K562 (cell line): ENCODE data around the gene MOCS3. TPM values are rescaled to one million over a fixed set of nuclear protein-coding genes. Genes with fewer than 3 reads are reported as not detected.

Experiments
- ASH1L ChIP-seq: fragments of 450-650 bp; IDR thresholded peaks from 2 replicates; pipeline ENCODE4 v1.6.1; 2018; ENCODE audit warnings: borderline replicate concordance, mild to moderate bottlenecking, low read depth; ENCODE audit not compliant: partially characterized antibody
- BHLHE40 ChIP-seq: IDR thresholded peaks from 2 replicates; pipeline ENCODE4 v1.6.1; 2011; ENCODE audit warnings: low read length, improper control_type of control experiment
- CBX1 ChIP-seq: sonication (generic); IDR thresholded peaks from 2 replicates; pipeline ENCODE4 v1.6.1; 2016; ENCODE audit warnings: antibody characterized with exemption, low read depth, mild to moderate bottlenecking
- CC2D1A ChIP-seq: fragments of 450-650 bp; IDR thresholded peaks from 2 replicates; pipeline ENCODE4 v1.6.1; 2017; ENCODE audit warnings: mild to moderate bottlenecking
- CEBPB ChIP-seq: fragments of 450-650 bp; IDR thresholded peaks from 2 replicates; pipeline ENCODE4 v1.6.1; 2016; ENCODE audit warnings: missing genetic modification characterization, missing compliant biosample characterization
- ETV1 ChIP-seq: fragments of 450-650 bp; conservative IDR thresholded peaks from 2 replicates; pipeline ENCODE4 v1.6.1; 2016; ENCODE audit warnings: missing genetic modification characterization, control low read depth, low read depth, missing compliant biosample characterization
- FOXK2 ChIP-seq, 2 experiments: fragments of 450-650 bp; IDR thresholded peaks in 1 of 2; conservative IDR thresholded peaks in 1 of 2; 2 replicates each; pipeline ENCODE4 v1.6.1; 2016; ENCODE audit warnings: low read depth in 2 of 2, mild to moderate bottlenecking in 1 of 2
- GABPB1 ChIP-seq: sonication (generic); formaldehyde crosslinking; IDR thresholded peaks from 2 replicates; pipeline ENCODE4 v1.8.0; 2022; ENCODE audit warnings: mild to moderate bottlenecking, missing genetic modification reagents
- KLF6 ChIP-seq: fragments of 250-450 bp; sonication (Bioruptor Pico); IDR thresholded peaks from 2 replicates; pipeline ENCODE4 v1.4.0; 2020; ENCODE audit warnings: mild to moderate bottlenecking, moderate library complexity, borderline replicate concordance
- MCM7 ChIP-seq, 2 experiments: fragments of 450-650 bp; IDR thresholded peaks; 2 replicates each; pipeline ENCODE4 v1.6.1; 2016 to 2018
- PREB ChIP-seq: sonication (generic); formaldehyde crosslinking; IDR thresholded peaks from 2 replicates; pipeline ENCODE4 v1.8.1; 2023; ENCODE audit warnings: mild to moderate bottlenecking, missing genetic modification reagents
- RCOR1 ChIP-seq, 2 experiments: IDR thresholded peaks; 2 replicates each; pipeline ENCODE4 v1.6.1; 2012; ENCODE audit warnings: low read depth in 2 of 2, low read length in 2 of 2, borderline replicate concordance in 1 of 2, improper control_type of control experiment in 1 of 2
- RREB1 ChIP-seq: fragments of 250-450 bp; sonication (Bioruptor Pico); IDR thresholded peaks from 2 replicates; pipeline ENCODE4 v1.4.0; 2020
- SMARCA5 ChIP-seq: fragments of 450-650 bp; IDR thresholded peaks from 2 replicates; pipeline ENCODE4 v1.6.1; 2016
- THAP7 ChIP-seq: fragments of 250-450 bp; sonication (Bioruptor Pico); IDR thresholded peaks from 2 replicates; pipeline ENCODE4 v1.5.0; 2021
- ZNF175 ChIP-seq: fragments of 200-800 bp; sonication (Bioruptor generic); IDR thresholded peaks from 2 replicates; pipeline ENCODE4 v1.6.1; 2016; ENCODE audit warnings: low read depth, mild to moderate bottlenecking, missing genetic modification characterization, missing compliant biosample characterization
- ZNF57 ChIP-seq: fragments of 450-650 bp; formaldehyde crosslinking; IDR thresholded peaks from 2 replicates; pipeline ENCODE4 v1.4.0; 2020; ENCODE audit warnings: mild to moderate bottlenecking, moderate library complexity
- polyA plus RNA-seq, 8 experiments: library from polyadenylated mRNA; depleted of rRNA in 4 of 8; stranded (reverse) in 5 of 8; unstranded in 3 of 8; fragments of >200 nt; fragmentation: Nextera tagmentation in 2 of 8; fragmentation: Illumina TruSeq in 1 of 8; extraction: Ambion mirVana in 2 of 8; extraction: Trizol in 1 of 8; gene quantifications; 2 replicates each; pipeline versions ENCODE4 v1.2.1 to v1.2.3, GENCODE V29; 2011 to 2014; ENCODE audit warnings: inconsistent platforms in 1 of 8, missing spikeins in 1 of 8
- total RNA-seq, 7 experiments: library from RNA; depleted of rRNA in 6 of 7; stranded (reverse); fragments of >200 nt in 6 of 7; fragmentation: Illumina TruSeq in 2 of 7; extraction: Trizol in 2 of 7; gene quantifications; 2 replicates each; pipeline versions ENCODE4 v1.2.1 to v1.2.3, GENCODE V29; 2011 to 2021; ENCODE audit warnings: low replicate concordance in 1 of 7
- TF ChIP-seq, protein P1 (sequence below): fragments of 450-650 bp; formaldehyde crosslinking; IDR thresholded peaks from 2 replicates; pipeline ENCODE4 v1.4.0; 2020; ENCODE audit warnings: mild to moderate bottlenecking, moderate library complexity

Gene MOCS3
- total and polyA plus RNA-seq, 9 of the 15 experiments (the other 6 are each of a cell fraction or from before 2014, with no cell fraction given), result 0.70 to 6.2 (median 2.9) TPM

- TF ChIP-seq KLF6 (CRISPR knock-in tag) (0 out of 2 replicates have a peak, but pooled peaks have one; percentile 41), ASH1L (peak; percentile 65), BHLHE40 (no peak), CBX1 (no peak), ZNF57 (CRISPR knock-in tag) (no peak), CC2D1A (peak; percentile 83), SMARCA5 (no peak), MCM7 (IDR thresholded peaks at IDR 0.05) (no peak), ZNF175 (no peak), PREB (no peak), RREB1 (CRISPR knock-in tag) (0 out of 2 replicates have a peak, but pooled peaks have one; percentile 51), CEBPB (tag) (peak; percentile 81), GABPB1 (peak; percentile 53), THAP7 (CRISPR knock-in tag) (no peak), ETV1 (tag) (peak; percentile 63), RCOR1 (IDR thresholded peaks at IDR 0.05; ENCODE audit: borderline replicate concordance in 1 of 2, low read depth in 2 of 2, low read length in 2 of 2) (peak in 1 of 2 experiments; percentile 86; a peak in 3 of 4 replicates), FOXK2 (conservative IDR thresholded peaks at IDR 0.05 in 1 of 2, IDR thresholded peaks at IDR 0.05 in 1 of 2; ENCODE audit: low read depth in 2 of 2) (peak in 1 of 2 experiments; percentile 42; a peak in 2 of 4 replicates)
- TF ChIP-seq, protein P1, sequence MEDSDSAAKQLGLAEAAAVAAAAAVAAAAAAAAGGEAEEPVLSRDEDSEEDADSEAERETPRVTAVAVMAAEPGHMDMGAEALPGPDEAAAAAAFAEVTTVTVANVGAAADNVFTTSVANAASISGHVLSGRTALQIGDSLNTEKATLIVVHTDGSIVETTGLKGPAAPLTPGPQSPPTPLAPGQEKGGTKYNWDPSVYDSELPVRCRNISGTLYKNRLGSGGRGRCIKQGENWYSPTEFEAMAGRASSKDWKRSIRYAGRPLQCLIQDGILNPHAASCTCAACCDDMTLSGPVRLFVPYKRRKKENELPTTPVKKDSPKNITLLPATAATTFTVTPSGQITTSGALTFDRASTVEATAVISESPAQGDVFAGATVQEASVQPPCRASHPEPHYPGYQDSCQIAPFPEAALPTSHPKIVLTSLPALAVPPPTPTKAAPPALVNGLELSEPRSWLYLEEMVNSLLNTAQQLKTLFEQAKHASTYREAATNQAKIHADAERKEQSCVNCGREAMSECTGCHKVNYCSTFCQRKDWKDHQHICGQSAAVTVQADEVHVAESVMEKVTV, result peak; percentile 73
These were observed 34.3 kb downstream of the MOCS3 start (continued) for GRCh38 chr20:50992733-50993457.
